Keratinocyte (primary cell): ENCODE data around the gene RANBP9. TPM values are rescaled to one million over a fixed set of nuclear protein-coding genes. Genes with fewer than 3 reads are reported as not detected.

ENCODE experiments used
- DNase-seq: peaks from one replicate; pipeline ENCODE4 v3.0.0-alpha.2; 2011; ENCODE audit warnings: low read depth, missing footprints, low spot score
- FAIRE-seq: peaks from 2 replicates; lab custom pipeline; 2011; peaks lifted over from hg19 to GRCh38; lab: Jason Lieb, UNC
- H2AFZ ChIP-seq: 2 replicates; pipeline ENCODE4 v1.6.0; 2012; ENCODE audit warnings: low read length, control low read depth, inconsistent platforms; ENCODE audit not compliant: control insufficient read depth
- H3K27ac ChIP-seq: 2 replicates; pipeline ENCODE4 v1.5.1; 2011; ENCODE audit warnings: low read length; ENCODE audit not compliant: control insufficient read depth, insufficient read depth
- H3K27me3 ChIP-seq: 3 replicates; pipeline ENCODE4 v1.6.0; 2011; ENCODE audit warnings: low read length; ENCODE audit not compliant: control insufficient read depth, insufficient read depth; ENCODE audit errors: extremely low read depth
- H3K36me3 ChIP-seq, 2 experiments: 2 replicates in 1 of 2; 3 replicates in 1 of 2; pipeline ENCODE4 v1.5.1; 2011; ENCODE audit warnings: low read length in 2 of 2, mild to moderate bottlenecking in 1 of 2; ENCODE audit not compliant: control insufficient read depth in 2 of 2, insufficient read depth in 2 of 2; ENCODE audit errors: extremely low read depth in 1 of 2
- H3K4me1 ChIP-seq: 3 replicates; pipeline ENCODE4 v1.5.1; 2011; ENCODE audit warnings: low read length; ENCODE audit not compliant: control insufficient read depth, insufficient read depth; ENCODE audit errors: extremely low read depth
- H3K4me2 ChIP-seq: 3 replicates; pipeline ENCODE4 v1.6.0; 2011; ENCODE audit warnings: low read depth, low read length; ENCODE audit not compliant: control insufficient read depth, insufficient read depth; ENCODE audit errors: extremely low read depth
- H3K4me3 ChIP-seq, 3 experiments: fragments of 200-600 bp in 1 of 3; sonication (generic) in 1 of 3; 2 replicates in 2 of 3; 3 replicates in 1 of 3; pipeline ENCODE4 v1.5.1; 2011 to 2016; ENCODE audit warnings: low read length in 3 of 3, mild to moderate bottlenecking in 3 of 3, control low read depth in 2 of 3, inconsistent platforms in 1 of 3, low read depth in 1 of 3, mixed read lengths in 1 of 3, mixed run types in 1 of 3, moderate library complexity in 1 of 3; ENCODE audit not compliant: control insufficient read depth in 2 of 3, insufficient read depth in 2 of 3; ENCODE audit errors: extremely low read depth in 1 of 3
- H3K79me2 ChIP-seq: 2 replicates; pipeline ENCODE4 v1.6.0; 2012; ENCODE audit warnings: low read length; ENCODE audit not compliant: control insufficient read depth, insufficient read depth
- H3K9ac ChIP-seq: 3 replicates; pipeline ENCODE4 v1.6.0; 2011; ENCODE audit warnings: low read length; ENCODE audit not compliant: control insufficient read depth, insufficient read depth; ENCODE audit errors: extremely low read depth
- H3K9me1 ChIP-seq: 3 replicates; pipeline ENCODE4 v1.6.0; 2011; ENCODE audit warnings: low read length; ENCODE audit not compliant: control insufficient read depth, insufficient read depth; ENCODE audit errors: extremely low read depth
- H3K9me3 ChIP-seq: 2 replicates; pipeline ENCODE4 v1.5.1; 2012; ENCODE audit warnings: low read depth, low read length; ENCODE audit not compliant: control insufficient read depth
- H4K20me1 ChIP-seq: 3 replicates; pipeline ENCODE4 v1.6.0; 2011; ENCODE audit warnings: low read length; ENCODE audit not compliant: control insufficient read depth, insufficient read depth; ENCODE audit errors: extremely low read depth
- EZH2 ChIP-seq: IDR thresholded peaks from one replicate; pipeline ENCODE4 v1.6.1; 2012; ENCODE audit warnings: inconsistent platforms, mild to moderate bottlenecking, low read length, moderate library complexity
- dilution Hi-C: fragments of 300-500 bp; cut with MboI; formaldehyde crosslinking; loops from one replicate; pipeline ENCODE4 v1.7.0; 2020; ENCODE audit warnings: low sequenced_read_pairs; ENCODE audit not compliant: extremely low pct_ligation_motif_present
- polyA plus RNA-seq, 5 experiments: library from polyadenylated mRNA; depleted of rRNA in 3 of 5; stranded (reverse) in 3 of 5; stranded (forward) in 1 of 5; unstranded in 1 of 5; fragments of >200 nt; gene quantifications; 1 replicate in 1 of 5; 2 replicates in 3 of 5; 3 replicates in 1 of 5; pipeline versions ENCODE4 v1.2.1 to v1.2.3, GENCODE V29; 2011 to 2012; ENCODE audit warnings: missing spikeins in 2 of 5, low read depth in 1 of 5, low replicate concordance in 1 of 5
- TF ChIP-seq, protein P1 (sequence below), 3 experiments: IDR thresholded peaks in 1 of 3; conservative IDR thresholded peaks in 1 of 3; optimal IDR thresholded peaks in 1 of 3; 2 replicates in 2 of 3; 3 replicates in 1 of 3; pipeline versions ENCODE3 to v1.5.1; 2011; ENCODE audit warnings: low read length in 3 of 3, mild to moderate bottlenecking in 3 of 3, moderate library complexity in 2 of 3, control low read depth in 1 of 3, inconsistent platforms in 1 of 3; ENCODE audit not compliant: insufficient read depth in 2 of 3; ENCODE audit errors: extremely low read depth in 1 of 3

Gene RANBP9
- polyA plus RNA-seq, 1 donor (not counting 4 experiments of a cell fraction or from before 2014, with no cell fraction given): 36.7 TPM

DNA sequence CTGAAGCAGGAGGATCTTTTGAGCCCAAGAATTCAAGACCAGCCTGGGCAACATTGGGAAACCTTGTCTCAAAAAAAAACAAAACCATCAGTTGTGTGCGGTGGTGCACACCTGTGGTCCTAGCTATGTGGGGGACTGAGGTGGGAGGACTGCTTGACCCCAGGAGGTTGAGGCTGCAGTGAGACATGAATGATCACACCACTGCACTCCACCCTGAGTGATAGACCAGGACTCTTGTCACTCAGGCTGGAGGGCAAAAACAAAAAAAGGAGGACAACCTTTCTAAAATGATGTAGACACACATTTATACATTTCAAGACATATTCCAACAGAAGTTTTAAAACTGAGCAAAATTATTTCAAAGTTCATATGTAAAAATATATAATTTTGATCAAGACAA is 51.4 kb downstream of the RANBP9 start:
- no peaks in the 10 kb centered on the region for H4K20me1 ChIP-seq
- no peak for TF ChIP-seq EZH2
- TF ChIP-seq, protein P1, sequence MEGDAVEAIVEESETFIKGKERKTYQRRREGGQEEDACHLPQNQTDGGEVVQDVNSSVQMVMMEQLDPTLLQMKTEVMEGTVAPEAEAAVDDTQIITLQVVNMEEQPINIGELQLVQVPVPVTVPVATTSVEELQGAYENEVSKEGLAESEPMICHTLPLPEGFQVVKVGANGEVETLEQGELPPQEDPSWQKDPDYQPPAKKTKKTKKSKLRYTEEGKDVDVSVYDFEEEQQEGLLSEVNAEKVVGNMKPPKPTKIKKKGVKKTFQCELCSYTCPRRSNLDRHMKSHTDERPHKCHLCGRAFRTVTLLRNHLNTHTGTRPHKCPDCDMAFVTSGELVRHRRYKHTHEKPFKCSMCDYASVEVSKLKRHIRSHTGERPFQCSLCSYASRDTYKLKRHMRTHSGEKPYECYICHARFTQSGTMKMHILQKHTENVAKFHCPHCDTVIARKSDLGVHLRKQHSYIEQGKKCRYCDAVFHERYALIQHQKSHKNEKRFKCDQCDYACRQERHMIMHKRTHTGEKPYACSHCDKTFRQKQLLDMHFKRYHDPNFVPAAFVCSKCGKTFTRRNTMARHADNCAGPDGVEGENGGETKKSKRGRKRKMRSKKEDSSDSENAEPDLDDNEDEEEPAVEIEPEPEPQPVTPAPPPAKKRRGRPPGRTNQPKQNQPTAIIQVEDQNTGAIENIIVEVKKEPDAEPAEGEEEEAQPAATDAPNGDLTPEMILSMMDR (optimal IDR thresholded peaks at IDR 0.05 in 1 of 3, IDR thresholded peaks at IDR 0.05 in 1 of 3, conservative IDR thresholded peaks at IDR 0.05 in 1 of 3; ENCODE audit: extremely low read depth in 1 of 3, insufficient read depth in 2 of 3, low read length in 3 of 3): no peak
- dilution Hi-C loops: no loop called here
- H3K27ac ChIP-seq: no peak overlapping the region
- H3K9me3 ChIP-seq: no peaks in the 10 kb centered on the region
- no peaks in the 10 kb centered on the region for H3K27me3 ChIP-seq
- peaks cover 0 to 2% of the 10 kb centered on the region in 2 experiments for H3K36me3 ChIP-seq
- peaks cover 56% of the 10 kb centered on the region for H3K79me2 ChIP-seq
- H3K9me1 ChIP-seq: no peaks in the 10 kb centered on the region
- no peak for DNase-seq
- no peak overlapping the region for H2AFZ ChIP-seq
- FAIRE-seq: no peak
- no peak overlapping the region for H3K9ac ChIP-seq
- no peak overlapping the region for H3K4me3 ChIP-seq
- no peak overlapping the region for H3K4me2 ChIP-seq
- H3K4me1 ChIP-seq: no peaks in the 10 kb centered on the region

DNA sequence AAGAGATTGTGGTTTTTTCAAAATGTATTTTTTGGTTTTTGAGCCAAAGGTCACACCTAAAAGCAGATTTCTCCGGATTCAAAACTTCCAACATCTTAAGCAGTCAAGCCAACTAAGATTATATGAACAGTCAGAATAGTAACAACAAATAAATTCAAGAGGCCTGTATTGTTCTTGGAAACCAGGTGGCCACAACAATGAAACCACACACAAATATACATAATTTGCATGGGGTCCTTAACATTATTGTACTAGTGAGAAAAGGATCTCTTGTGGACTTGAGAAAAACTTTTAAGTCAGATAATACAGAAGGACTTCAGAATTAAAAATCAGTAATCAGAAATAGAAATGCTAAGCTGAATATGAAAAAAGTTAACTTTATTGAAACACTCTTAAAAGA is 55.9 kb downstream of the RANBP9 start:
- Histone ChIP-seq H3K4me2 (no peak overlapping the region), H3K9me3 (no peaks in the 10 kb centered on the region), H3K4me3 (no peak overlapping the region), H3K9me1 (no peaks in the 10 kb centered on the region), H3K27ac (no peak overlapping the region), H3K79me2 (peaks cover 15% of the 10 kb centered on the region), H3K9ac (no peak overlapping the region), H4K20me1 (no peaks in the 10 kb centered on the region), H2AFZ (no peak overlapping the region), H3K4me1 (no peaks in the 10 kb centered on the region), H3K36me3 (peaks cover 0 to 2% of the 10 kb centered on the region in 2 experiments), H3K27me3 (no peaks in the 10 kb centered on the region)
- dilution Hi-C loops: no loop called here
- no peak for DNase-seq
- TF ChIP-seq, protein P1 (optimal IDR thresholded peaks at IDR 0.05 in 1 of 3, IDR thresholded peaks at IDR 0.05 in 1 of 3, conservative IDR thresholded peaks at IDR 0.05 in 1 of 3; ENCODE audit: extremely low read depth in 1 of 3, insufficient read depth in 2 of 3, low read length in 3 of 3): no peak
- no peak for TF ChIP-seq EZH2
- no peak for FAIRE-seq
